Measurements from ENCODE around the gene PNLIPRP2. TPM values are rescaled to one million over a fixed set of nuclear protein-coding genes. Genes with fewer than 3 reads are reported as not detected.

Gene PNLIPRP2
- total and polyA plus RNA-seq, 2 of the 4 experiments (the other 2 are of a cell fraction), result not detected

DNA sequence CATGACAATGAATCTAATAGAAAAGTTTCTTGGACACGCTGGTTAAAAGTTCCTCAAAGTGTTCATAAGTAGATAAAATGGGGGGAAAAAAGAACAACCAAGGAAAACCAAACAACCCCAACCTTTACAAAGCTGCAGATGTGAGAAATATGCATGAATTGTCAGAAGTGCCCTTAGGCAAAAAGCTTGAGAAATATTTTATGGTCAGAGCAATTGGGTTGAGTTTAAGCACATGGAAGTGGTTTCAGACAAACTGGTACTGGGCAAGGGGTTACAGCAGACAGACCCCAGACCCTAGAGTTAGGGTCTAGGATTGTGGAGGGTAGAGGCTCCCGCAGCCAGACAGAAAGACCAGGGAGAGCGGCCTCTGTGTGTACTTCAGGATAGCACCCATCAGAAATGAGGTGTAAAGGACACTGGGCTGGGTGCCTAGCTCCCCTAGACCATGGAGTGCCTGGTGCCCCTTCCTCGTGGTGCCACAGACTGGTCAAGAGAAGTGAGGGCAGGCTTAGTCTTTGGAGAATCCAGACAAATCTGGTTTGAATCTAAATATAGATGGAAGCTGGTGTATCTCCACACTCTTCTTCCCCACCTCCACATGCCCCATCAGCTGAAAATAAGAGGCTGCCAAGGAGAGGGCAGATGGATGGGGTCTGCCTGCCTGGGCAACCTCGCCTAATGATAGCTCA is 37.3 kb downstream of the PNLIPRP2 start:
- no peak overlapping the region for H3K4ac ChIP-seq (ENCODE audit: low read depth, low read length)
- intact Hi-C loops (cut with micrococcal nuclease), result no loop called here
- no peak overlapping the region for H3K9ac ChIP-seq (ENCODE audit: low read depth, low read length)
- H4K20me1 ChIP-seq (ENCODE audit: insufficient read depth, low read length), result no peaks in the 10 kb centered on the region
- H2BK120ac ChIP-seq (ENCODE audit: low read depth, low read length), result no peak overlapping the region
- no peak overlapping the region for H4K8ac ChIP-seq (ENCODE audit: low read depth in 2 of 2, low read length in 2 of 2)
- no peaks in the 10 kb centered on the region for H3K9me1 ChIP-seq (ENCODE audit: insufficient read depth, low read length)
- no peak for DNase-seq
- H2AFZ ChIP-seq (replicated peaks; ENCODE audit: low read length, poor library complexity), result no peak overlapping the region
- no peak for TF ChIP-seq SMC3 (IDR thresholded peaks at IDR 0.05; ENCODE audit: low read depth, low read length)
- no peak for TF ChIP-seq MAFK (IDR thresholded peaks at IDR 0.05; ENCODE audit: low read depth, low read length)
- no peak for TF ChIP-seq MAZ (IDR thresholded peaks at IDR 0.05; ENCODE audit: borderline replicate concordance, low read depth, low read length)
- WGBS, 2 experiments (ENCODE audit: extremely low coverage in 2 of 2, insufficient read length in 1 of 2), result 70% methylated on average over 1 of the region's 5 CpGs; no CpG with 5 or more reads in 1 of the 2 experiments
- H3K14ac ChIP-seq (replicated peaks; ENCODE audit: low read depth, low read length), result no peak overlapping the region
- H2BK15ac ChIP-seq (ENCODE audit: low read depth, low read length), result no peak overlapping the region
- in situ Hi-C loops (cut with MboI; ENCODE audit: low sequenced_read_pairs), result no loop called here
- H4K91ac ChIP-seq (ENCODE audit: insufficient read depth, low read depth, low read length), result no peak overlapping the region
- H3K23ac ChIP-seq (ENCODE audit: low read depth, low read length), result no peak overlapping the region
- H3K79me1 ChIP-seq (ENCODE audit: low read depth in 1 of 2, low read length in 2 of 2), result no peaks in the 10 kb centered on the region
- ChIA-PET CTCF (interaction anchor here (1.4 kb wide), 1 partner anchor 130 kb away, joined by 5 read pairs; no protein-coding TSS in a partner anchor), POLR2A (ENCODE audit: unreplicated experiment) (no interaction called here)
- no peak overlapping the region for H3K4me2 ChIP-seq (ENCODE audit: low read depth, low read length)
- H4K5ac ChIP-seq (ENCODE audit: low read depth, low read length), result no peak overlapping the region
- no peak overlapping the region for H2BK5ac ChIP-seq (ENCODE audit: low read depth, low read length, poor library complexity, severe bottlenecking)
- H3K18ac ChIP-seq (ENCODE audit: low read depth, low read length), result no peak overlapping the region
- H2AK9ac ChIP-seq (replicated peaks; ENCODE audit: low read depth, low read length, poor library complexity), result no peak overlapping the region
- dilution Hi-C loops (cut with HindIII; ENCODE audit: low sequenced_read_pairs, unreplicated experiment), result no loop called here
- H2BK20ac ChIP-seq (ENCODE audit: low read depth, low read length), result no peak overlapping the region
- H3K4me1 ChIP-seq (ENCODE audit: control insufficient read depth, insufficient read depth, low read length), result no peaks in the 10 kb centered on the region
- no peak overlapping the region for H2AK5ac ChIP-seq (ENCODE audit: low read depth, low read length)
- H3K27ac ChIP-seq (ENCODE audit: insufficient read depth, low read length), result no peak overlapping the region
- no TSS peak for BruUV-seq (replicated peaks)
- ATAC-seq (ENCODE audit: low read depth), result no peak
- no peaks in the 10 kb centered on the region for H3K36me3 ChIP-seq (ENCODE audit: control insufficient read depth, insufficient read depth, low read length)
- H3K56ac ChIP-seq (ENCODE audit: extremely low read depth, insufficient read depth, low read length), result no peak overlapping the region
- H3K27me3 ChIP-seq (ENCODE audit: control insufficient read depth, insufficient read depth, low read length), result peaks cover 2% of the 10 kb centered on the region; the same call in 1 of the 2 replicates
- no peak overlapping the region for H3K4me3 ChIP-seq (ENCODE audit: insufficient read depth, low read depth, low read length)
- H3K9me3 ChIP-seq (ENCODE audit: control insufficient read depth, insufficient read depth, low read length), result no peaks in the 10 kb centered on the region

Data from IMR-90 (cell line).